Activated T-cell treated with anti-CD3 and anti-CD28 coated beads, Interleukin-2, amount 50 U/mL, for 72 hours (primary cell): ENCODE measurements around the gene CLIP2. TPM values are rescaled to one million over a fixed set of nuclear protein-coding genes. Genes with fewer than 3 reads are reported as not detected.

Experiments used
- ATAC-seq, 2 donors: fragments of 150-1000 bp; cut with Tn5 transposase; replicated peaks in 1 of 2; 2 replicates each; pipeline ENCODE4 v1.10.0; 2021; ENCODE audit warnings: moderate library complexity in 2 of 2, mild to moderate bottlenecking in 1 of 2
- DNase-seq, 2 donors: peaks; one replicate each; pipeline ENCODE4 v3.0.0; 2021 to 2022; ENCODE audit warnings: mixed read lengths in 1 of 2
- H3K27ac Mint-ChIP-seq: one replicate; pipeline ENCODE4 v1.8.0; 2022; ENCODE audit warnings: mild to moderate bottlenecking, moderate library complexity, mixed read lengths
- H3K27me3 Mint-ChIP-seq: one replicate; pipeline ENCODE4 v1.8.0; 2022; ENCODE audit warnings: low read depth, mixed read lengths
- H3K36me3 Mint-ChIP-seq, 2 donors: one replicate each; pipeline ENCODE4 v1.8.0; 2022; ENCODE audit warnings: mixed read lengths in 2 of 2, mild to moderate bottlenecking in 1 of 2; ENCODE audit not compliant: insufficient read depth in 2 of 2
- H3K4me1 Mint-ChIP-seq: one replicate; pipeline ENCODE4 v1.8.0; 2022; ENCODE audit warnings: low read depth, mixed read lengths
- H3K4me3 Mint-ChIP-seq, 2 donors: one replicate each; pipeline ENCODE4 v1.8.0; 2022; ENCODE audit warnings: mild to moderate bottlenecking in 2 of 2, mixed read lengths in 2 of 2, moderate library complexity in 2 of 2
- H3K9me3 Mint-ChIP-seq, 2 donors: one replicate each; pipeline ENCODE4 v1.8.0; 2022; ENCODE audit warnings: mixed read lengths in 2 of 2
- total RNA-seq, 2 donors: library from RNA; stranded (reverse); gene quantifications; one replicate each; pipeline ENCODE4 v1.2.3, GENCODE V29; 2022

The CLIP2 gene
- total RNA-seq, 2 donors from 2014 or later, result 2.4 to 3.2 TPM

- Mint-ChIP-seq H3K9me3 (no peaks in the 10 kb centered on the region), H3K4me3 (no peak overlapping the region), H3K36me3 (peaks cover 0 to 2% of the 10 kb centered on the region in 2 donors), H3K4me1 (no peaks in the 10 kb centered on the region), H3K27me3 (no peaks in the 10 kb centered on the region), H3K27ac (no peak overlapping the region)
- ATAC-seq, result no peak
- DNase-seq, result no peak
Observed at GRCh38 chr7:74356589-74357315, 67.5 kb downstream of the CLIP2 start.

- H3K4me1 Mint-ChIP-seq, result no peaks in the 10 kb centered on the region
- H3K9me3 Mint-ChIP-seq, result no peaks in the 10 kb centered on the region
- DNase-seq (no peak), ATAC-seq (no peak)
- no peak overlapping the region for H3K4me3 Mint-ChIP-seq
- H3K27ac Mint-ChIP-seq, result no peak overlapping the region
- H3K36me3 Mint-ChIP-seq, result peaks cover 0 to 2% of the 10 kb centered on the region in 2 donors
- H3K27me3 Mint-ChIP-seq, result no peaks in the 10 kb centered on the region
Observed at GRCh38 chr7:74360008-74360407, 70.8 kb downstream of the CLIP2 start.

- no peaks in the 10 kb centered on the region for H3K9me3 Mint-ChIP-seq
- no peak for DNase-seq
- no peaks in the 10 kb centered on the region for H3K4me1 Mint-ChIP-seq
- no peaks in the 10 kb centered on the region for H3K36me3 Mint-ChIP-seq
- ATAC-seq, result no peak
- H3K27me3 Mint-ChIP-seq, result no peaks in the 10 kb centered on the region
- no peak overlapping the region for H3K4me3 Mint-ChIP-seq
- no peak overlapping the region for H3K27ac Mint-ChIP-seq
Observed at GRCh38 chr7:74362266-74362665, 73.1 kb downstream of the CLIP2 start.

GRCh38 chr7:74364061-74364460, 74.9 kb downstream of the CLIP2 start:
- Mint-ChIP-seq H3K9me3 (no peaks in the 10 kb centered on the region), H3K4me1 (no peaks in the 10 kb centered on the region), H3K27me3 (no peaks in the 10 kb centered on the region), H3K4me3 (no peak overlapping the region), H3K27ac (no peak overlapping the region), H3K36me3 (no peaks in the 10 kb centered on the region)
- DNase-seq (no peak), ATAC-seq (no peak)

GRCh38 chr7:74365322-74366022, 76.3 kb downstream of the CLIP2 start:
- Mint-ChIP-seq H3K4me3 (no peak overlapping the region), H3K27me3 (no peaks in the 10 kb centered on the region), H3K9me3 (no peaks in the 10 kb centered on the region), H3K36me3 (no peaks in the 10 kb centered on the region), H3K27ac (no peak overlapping the region), H3K4me1 (no peaks in the 10 kb centered on the region)
- no peak for DNase-seq
- no peak for ATAC-seq

GRCh38 chr7:74371381-74372341, 82.5 kb downstream of the CLIP2 start:
- H3K27me3 Mint-ChIP-seq, result no peaks in the 10 kb centered on the region
- H3K27ac Mint-ChIP-seq, result no peak overlapping the region
- no peaks in the 10 kb centered on the region for H3K4me1 Mint-ChIP-seq
- DNase-seq (no peak), ATAC-seq (no peak)
- H3K4me3 Mint-ChIP-seq, result no peak overlapping the region
- H3K36me3 Mint-ChIP-seq, result no peaks in the 10 kb centered on the region
- no peaks in the 10 kb centered on the region for H3K9me3 Mint-ChIP-seq

- ATAC-seq, result no peak
- no peaks in the 10 kb centered on the region for H3K4me1 Mint-ChIP-seq
- H3K9me3 Mint-ChIP-seq, result no peaks in the 10 kb centered on the region
- DNase-seq, result no peak
- H3K27me3 Mint-ChIP-seq, result no peaks in the 10 kb centered on the region
- no peak overlapping the region for H3K27ac Mint-ChIP-seq
- H3K36me3 Mint-ChIP-seq, result no peaks in the 10 kb centered on the region
- H3K4me3 Mint-ChIP-seq, result no peak overlapping the region
Observed at GRCh38 chr7:74372511-74373111, 83.4 kb downstream of the CLIP2 start.

- DNase-seq (no peak), ATAC-seq (no peak)
- Mint-ChIP-seq H3K9me3 (no peaks in the 10 kb centered on the region), H3K36me3 (no peaks in the 10 kb centered on the region), H3K4me1 (no peaks in the 10 kb centered on the region), H3K4me3 (no peak overlapping the region), H3K27me3 (no peaks in the 10 kb centered on the region), H3K27ac (no peak overlapping the region)
Observed at GRCh38 chr7:74373536-74373935, 84.3 kb downstream of the CLIP2 start.

GRCh38 chr7:74375726-74376220, 86.6 kb downstream of the CLIP2 start:
- Mint-ChIP-seq H3K27ac (no peak overlapping the region), H3K4me1 (no peaks in the 10 kb centered on the region), H3K36me3 (no peaks in the 10 kb centered on the region), H3K27me3 (no peaks in the 10 kb centered on the region), H3K4me3 (no peak overlapping the region), H3K9me3 (no peaks in the 10 kb centered on the region)
- DNase-seq (no peak), ATAC-seq (no peak)

- H3K27me3 Mint-ChIP-seq, result no peaks in the 10 kb centered on the region
- ATAC-seq (no peak), DNase-seq (no peak)
- H3K9me3 Mint-ChIP-seq, result no peaks in the 10 kb centered on the region
- no peak overlapping the region for H3K27ac Mint-ChIP-seq
- no peaks in the 10 kb centered on the region for H3K36me3 Mint-ChIP-seq
- no peaks in the 10 kb centered on the region for H3K4me1 Mint-ChIP-seq
- H3K4me3 Mint-ChIP-seq, result no peak overlapping the region
Observed at GRCh38 chr7:74376256-74377036, 87.2 kb downstream of the CLIP2 start.

GRCh38 chr7:74379938-74380337, 90.7 kb downstream of the CLIP2 start:
- H3K36me3 Mint-ChIP-seq, result no peaks in the 10 kb centered on the region
- no peak overlapping the region for H3K27ac Mint-ChIP-seq
- no peaks in the 10 kb centered on the region for H3K9me3 Mint-ChIP-seq
- no peaks in the 10 kb centered on the region for H3K4me1 Mint-ChIP-seq
- DNase-seq, result no peak
- no peaks in the 10 kb centered on the region for H3K27me3 Mint-ChIP-seq
- ATAC-seq, result no peak
- no peak overlapping the region for H3K4me3 Mint-ChIP-seq

- no peak overlapping the region for H3K27ac Mint-ChIP-seq
- H3K4me3 Mint-ChIP-seq, result no peak overlapping the region
- no peaks in the 10 kb centered on the region for H3K4me1 Mint-ChIP-seq
- DNase-seq (no peak), ATAC-seq (no peak)
- no peaks in the 10 kb centered on the region for H3K27me3 Mint-ChIP-seq
- no peaks in the 10 kb centered on the region for H3K36me3 Mint-ChIP-seq
- no peaks in the 10 kb centered on the region for H3K9me3 Mint-ChIP-seq
Observed at GRCh38 chr7:74380720-74381119, 91.5 kb downstream of the CLIP2 start.
